ENCODE results near the gene NHLH1.

Gene NHLH1

GRCh38 chr1:160366731-160367515 lies at the start of gene NHLH1:
Gene NHLH1, plus strand, starts transcription at chr1:160367071. Its CDS starts 3,661 bp downstream, at chr1:160370732.
- no peak for DNase-seq

GRCh38 chr1:160322831-160323230 lies 44.0 kb upstream of the NHLH1 start:
- no peak for DNase-seq

DNA sequence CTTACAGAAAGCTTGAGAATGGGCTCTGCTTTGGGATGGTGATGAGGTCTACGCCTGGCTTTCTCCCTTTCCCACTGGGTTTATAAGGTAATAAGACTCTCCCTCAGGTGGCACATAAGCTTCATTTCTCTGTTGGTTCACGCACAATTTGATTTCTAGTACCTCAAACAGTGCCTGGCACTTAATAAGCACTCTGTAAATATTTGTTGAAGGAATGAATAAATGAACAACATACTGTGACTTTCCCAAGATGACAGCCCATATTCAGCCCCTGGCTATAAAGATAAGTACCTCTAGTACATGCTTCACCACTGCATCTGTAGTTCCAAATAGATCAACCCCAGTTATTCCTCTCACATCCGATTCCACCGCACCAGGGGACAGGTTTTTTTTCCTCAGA lies 41.6 kb upstream of the NHLH1 start:
- no peak for DNase-seq

GRCh38 chr1:160326418-160326817 lies 40.5 kb upstream of the NHLH1 start:
- DNase-seq: no peak

GRCh38 chr1:160328184-160328583 lies 38.7 kb upstream of the NHLH1 start:
- no peak for DNase-seq

DNA sequence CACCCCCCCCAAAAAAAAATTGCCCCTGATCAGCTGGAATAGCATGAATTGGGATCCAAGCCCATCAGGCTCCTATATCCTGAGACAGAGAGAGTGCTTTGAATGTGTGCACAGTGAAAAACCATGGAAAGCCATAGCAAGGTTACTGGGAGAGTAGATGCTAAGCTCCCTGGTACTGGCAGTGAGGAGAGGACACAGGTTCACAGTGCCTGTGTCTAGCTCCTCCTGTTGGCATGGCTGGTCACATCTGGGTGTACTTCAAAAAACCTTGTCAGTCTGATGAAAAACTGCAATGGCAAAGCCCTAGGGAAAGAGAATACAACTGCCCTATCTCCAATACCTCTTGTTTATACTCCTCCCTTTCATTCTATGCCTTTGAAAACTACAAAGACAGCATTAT lies 36.8 kb upstream of the NHLH1 start:
- DNase-seq: no peak

DNA sequence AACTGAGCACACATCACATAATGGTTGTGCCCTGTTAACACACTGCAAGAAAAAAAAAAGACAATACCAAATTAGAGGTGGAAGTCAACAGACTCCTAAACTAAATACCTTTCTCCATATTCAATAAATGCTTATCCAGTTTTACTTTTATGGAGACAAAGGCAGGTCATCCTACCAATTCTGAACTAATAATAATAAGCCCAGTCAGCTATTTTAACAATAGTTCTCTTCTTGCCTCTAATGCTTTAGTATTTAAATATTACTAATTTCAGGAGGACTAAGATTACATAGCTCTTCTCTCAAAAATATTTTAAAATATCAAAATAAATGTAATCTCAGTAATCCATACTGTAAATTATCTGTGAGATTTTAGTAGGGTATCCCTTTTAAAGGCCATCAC lies 34.4 kb upstream of the NHLH1 start:
- DNase-seq: no peak

- DNase-seq: no peak
These were observed 28.3 kb upstream of the NHLH1 start for GRCh38 chr1:160338580-160338979.

DNA sequence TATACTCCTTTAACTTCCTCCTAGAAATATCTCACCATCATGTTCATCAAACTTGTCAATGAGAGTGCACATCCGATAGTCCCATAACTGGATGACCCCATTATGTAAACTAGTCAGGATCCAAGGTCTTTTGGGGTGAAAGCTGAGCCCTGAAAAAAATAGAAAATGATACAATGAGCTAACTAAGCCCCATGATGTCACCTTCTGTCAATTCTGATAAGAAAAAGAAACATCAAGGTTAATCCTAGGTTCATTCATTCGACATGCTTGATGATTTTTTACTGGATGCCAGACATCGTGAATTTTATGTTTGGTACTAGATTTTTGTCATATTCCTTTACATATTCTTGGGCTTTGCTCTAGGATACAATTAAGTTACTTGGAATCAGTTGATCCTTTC lies 26.7 kb upstream of the NHLH1 start:
- DNase-seq: no peak

- no peak for DNase-seq
These were observed 26.0 kb upstream of the NHLH1 start for GRCh38 chr1:160340866-160341265.

DNA sequence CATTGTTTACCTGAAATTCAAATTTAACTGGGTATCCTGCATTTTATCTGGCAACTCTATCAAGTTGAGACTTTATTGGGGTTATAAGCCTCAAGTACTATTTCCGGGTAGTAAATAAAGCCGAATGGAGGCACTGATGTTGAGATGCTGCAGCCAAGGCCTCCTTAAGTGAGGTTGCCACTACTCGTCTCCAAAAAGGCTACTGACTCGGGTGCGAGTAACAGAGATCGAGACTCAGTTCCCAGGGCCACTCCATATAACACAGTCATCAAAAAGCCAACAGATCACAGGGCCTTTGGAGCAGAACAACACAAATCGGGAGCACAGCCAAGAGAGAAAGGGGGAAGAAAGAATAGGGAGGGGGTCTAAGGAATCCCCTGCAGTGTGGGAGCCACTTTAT lies 24.3 kb upstream of the NHLH1 start:
- DNase-seq: peak; percentile 9

GRCh38 chr1:160342953-160343869 lies 23.7 kb upstream of the NHLH1 start, which contains the start of the genes COPA and NCSTN:
Gene COPA, minus strand, starts transcription at chr1:160343250. Its CDS starts 80 bp downstream, at chr1:160343170.
Gene NCSTN, plus strand, starts transcription at chr1:160343383. Its CDS starts 14 bp downstream, at chr1:160343397.
- DNase-seq: peak; percentile 93

- no peak for DNase-seq
These were observed 22.6 kb upstream of the NHLH1 start for GRCh38 chr1:160344241-160344640.

DNA sequence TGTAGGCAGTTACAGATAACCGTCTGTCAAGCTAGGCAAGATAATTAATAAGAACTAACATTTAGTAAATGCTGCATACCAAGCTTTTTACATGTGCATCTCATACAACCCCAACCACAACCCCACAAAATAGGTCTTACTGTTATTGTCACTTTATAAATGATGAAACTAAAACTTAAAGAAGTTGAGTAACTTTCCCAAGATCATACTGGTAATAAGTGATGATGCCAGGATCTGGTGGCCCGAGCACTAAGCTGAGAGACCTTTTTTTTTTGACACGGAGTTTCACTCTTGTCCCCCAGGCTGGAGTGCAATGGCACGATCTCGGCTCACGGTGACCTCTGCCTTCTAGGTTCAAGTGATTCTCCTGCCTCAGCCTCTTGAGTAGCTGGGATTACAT lies 21.9 kb upstream of the NHLH1 start:
- no peak for DNase-seq

- DNase-seq: no peak
These were observed 20.4 kb upstream of the NHLH1 start for GRCh38 chr1:160346463-160346862.

DNA sequence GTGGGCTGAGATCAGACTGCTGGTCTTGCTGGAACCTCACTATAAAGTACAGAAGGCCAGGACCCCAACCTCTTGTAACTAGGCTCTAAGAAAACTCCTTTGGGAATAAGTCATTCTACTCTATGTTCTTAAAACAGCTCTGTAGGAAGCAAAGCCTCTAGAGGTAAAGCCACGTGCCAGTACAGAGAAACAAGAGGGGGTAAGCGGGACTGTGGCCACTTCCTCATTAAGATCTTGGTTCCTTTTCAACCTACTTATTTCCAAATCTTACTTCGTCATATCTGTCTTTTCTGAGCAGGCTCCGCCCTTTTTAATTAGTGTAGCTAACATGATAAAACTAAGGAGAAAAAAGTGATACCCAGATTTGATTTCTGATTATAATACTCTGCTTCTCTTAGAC lies 19.9 kb upstream of the NHLH1 start:
- DNase-seq: no peak

DNA sequence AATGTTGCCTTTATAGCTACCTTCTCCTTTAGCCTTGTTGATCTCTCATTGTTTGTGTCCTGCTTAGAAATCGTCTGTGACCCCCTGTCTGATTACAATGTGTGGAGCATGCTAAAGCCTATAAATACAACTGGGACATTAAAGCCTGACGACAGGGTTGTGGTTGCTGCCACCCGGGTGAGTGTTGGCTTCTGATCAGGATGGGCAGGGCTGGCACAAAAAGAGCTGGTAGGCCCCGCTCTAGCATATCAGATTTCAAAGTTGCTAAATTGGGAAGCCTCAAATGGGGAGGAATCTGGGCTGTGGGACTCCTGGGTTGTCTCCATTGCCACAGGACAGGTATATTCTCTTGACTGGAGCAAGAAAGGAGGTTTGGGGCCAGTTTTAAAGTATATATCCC lies 15.2 kb upstream of the NHLH1 start:
- DNase-seq: no peak

GRCh38 chr1:160352555-160352954 lies 14.3 kb upstream of the NHLH1 start:
- DNase-seq: no peak

DNA sequence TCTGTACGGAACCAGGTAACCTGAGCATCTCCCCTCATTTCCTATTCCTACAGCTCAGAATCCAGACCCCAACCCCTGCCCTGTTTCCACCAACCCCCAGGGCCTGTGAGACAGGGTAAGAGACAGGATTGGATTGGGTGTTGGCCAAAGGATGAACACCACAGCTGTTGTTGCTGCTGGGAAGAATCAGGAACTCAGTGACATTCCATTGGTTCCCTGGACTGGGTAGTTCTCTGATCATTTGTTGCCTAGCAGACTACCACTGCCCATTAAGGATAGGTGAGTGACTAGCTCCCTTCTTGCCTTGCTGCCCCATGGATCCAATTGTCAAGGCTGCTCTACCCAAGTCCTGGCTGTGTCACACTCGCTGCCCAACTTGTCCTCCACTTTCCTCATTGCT lies 13.6 kb upstream of the NHLH1 start:
- DNase-seq: no peak

DNA sequence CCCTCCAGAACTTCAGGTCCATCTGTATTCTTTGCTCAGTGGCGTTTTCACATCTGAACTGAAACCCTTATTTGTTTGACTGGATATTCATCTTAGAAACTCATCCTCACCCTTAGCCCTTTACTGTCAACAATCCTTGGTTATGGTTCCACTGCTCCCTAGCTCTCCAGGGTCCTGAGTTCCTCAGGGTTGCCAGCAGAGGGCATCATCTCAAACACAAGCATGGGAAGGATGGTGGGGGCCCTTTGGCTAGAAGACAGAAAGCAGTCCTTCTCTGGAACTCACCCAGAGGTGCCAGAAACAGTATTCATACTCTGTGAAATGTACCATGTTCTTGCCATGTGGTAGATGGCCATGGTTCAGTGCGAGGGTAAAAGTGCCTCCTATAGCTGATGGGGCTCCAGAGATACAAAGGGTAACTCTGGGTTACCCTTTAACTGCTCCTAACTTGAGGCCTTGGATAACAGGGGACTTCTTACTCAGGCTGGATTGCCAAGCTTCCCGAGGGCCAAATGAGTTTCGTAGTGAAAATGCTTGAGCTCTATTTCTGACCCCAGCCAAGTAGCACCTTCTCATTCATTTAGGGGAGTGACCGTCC lies 12.4 kb upstream of the NHLH1 start:
- peak; percentile 34 for DNase-seq

GRCh38 chr1:160357286-160358002 lies 9.4 kb upstream of the NHLH1 start:
- DNase-seq: no peak

GRCh38 chr1:160358073-160358472 lies 8.8 kb upstream of the NHLH1 start:
- DNase-seq: no peak

All from activated CD4-positive, alpha-beta T cell treated with anti-CD3 and anti-CD28 coated beads for 48 hours (primary cell).